Mammary epithelial cell (primary cell): Measurements from ENCODE around the gene RAD51B.

ENCODE experiments used
- EZH2 ChIP-seq: IDR thresholded peaks from 2 replicates; pipeline ENCODE4 v1.6.1; 2012; ENCODE audit warnings: low read length, inconsistent platforms, borderline replicate concordance
- TF ChIP-seq, protein P1 (sequence below), 2 donors: IDR thresholded peaks in 1 of 2; conservative IDR thresholded peaks in 1 of 2; 2 replicates each; pipeline ENCODE4 v1.5.1; 2011 to 2012; ENCODE audit warnings: inconsistent platforms in 2 of 2, low read length in 2 of 2, mild to moderate bottlenecking in 2 of 2, control low read depth in 1 of 2, low read depth in 1 of 2; ENCODE audit not compliant: insufficient read depth in 1 of 2; ENCODE audit errors: extremely low read depth in 1 of 2

DNA sequence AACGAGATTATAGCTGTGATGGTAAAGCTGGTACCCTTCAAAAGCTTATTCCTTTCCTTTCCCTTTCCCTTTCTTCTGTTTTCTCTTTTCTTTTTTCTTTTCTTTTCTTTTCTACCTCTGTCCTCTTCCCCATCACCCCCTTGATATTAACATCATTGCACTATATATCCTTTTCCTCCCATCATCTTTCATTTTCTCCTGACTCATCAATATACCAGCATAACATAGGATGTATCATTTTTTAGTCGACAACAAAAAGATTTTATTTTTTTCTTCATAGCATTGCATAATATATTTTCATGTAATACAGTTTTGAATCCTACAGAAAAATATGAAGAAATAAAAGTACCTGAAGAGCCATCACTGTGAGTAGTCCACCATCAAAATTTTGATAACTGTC, 230.6 kb downstream of the RAD51B start:
- TF ChIP-seq, protein P1, sequence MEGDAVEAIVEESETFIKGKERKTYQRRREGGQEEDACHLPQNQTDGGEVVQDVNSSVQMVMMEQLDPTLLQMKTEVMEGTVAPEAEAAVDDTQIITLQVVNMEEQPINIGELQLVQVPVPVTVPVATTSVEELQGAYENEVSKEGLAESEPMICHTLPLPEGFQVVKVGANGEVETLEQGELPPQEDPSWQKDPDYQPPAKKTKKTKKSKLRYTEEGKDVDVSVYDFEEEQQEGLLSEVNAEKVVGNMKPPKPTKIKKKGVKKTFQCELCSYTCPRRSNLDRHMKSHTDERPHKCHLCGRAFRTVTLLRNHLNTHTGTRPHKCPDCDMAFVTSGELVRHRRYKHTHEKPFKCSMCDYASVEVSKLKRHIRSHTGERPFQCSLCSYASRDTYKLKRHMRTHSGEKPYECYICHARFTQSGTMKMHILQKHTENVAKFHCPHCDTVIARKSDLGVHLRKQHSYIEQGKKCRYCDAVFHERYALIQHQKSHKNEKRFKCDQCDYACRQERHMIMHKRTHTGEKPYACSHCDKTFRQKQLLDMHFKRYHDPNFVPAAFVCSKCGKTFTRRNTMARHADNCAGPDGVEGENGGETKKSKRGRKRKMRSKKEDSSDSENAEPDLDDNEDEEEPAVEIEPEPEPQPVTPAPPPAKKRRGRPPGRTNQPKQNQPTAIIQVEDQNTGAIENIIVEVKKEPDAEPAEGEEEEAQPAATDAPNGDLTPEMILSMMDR (conservative IDR thresholded peaks at IDR 0.05 in 1 of 2, IDR thresholded peaks at IDR 0.05 in 1 of 2; ENCODE audit: extremely low read depth in 1 of 2, insufficient read depth in 1 of 2, low read depth in 1 of 2, low read length in 2 of 2), result no peak
- no peak for TF ChIP-seq EZH2
